ENCODE results near the gene MT1B. TPM values are rescaled to one million over a fixed set of nuclear protein-coding genes. Genes with fewer than 3 reads are reported as not detected.
A peak's percentile ranks its signal among the peaks of the same experiment; 100 is the strongest.

Gene MT1B
- total and polyA plus RNA-seq, 9 of the 15 experiments (the other 6 are each of a cell fraction or from before 2014, with no cell fraction given), result not detected

- TF ChIP-seq GTF3C2 (IDR thresholded peaks at IDR 0.05; ENCODE audit: borderline replicate concordance, extremely low read depth, insufficient read length), result no peak
- TF ChIP-seq CREM (IDR thresholded peaks at IDR 0.05; ENCODE audit: low read depth), result no peak
- TF ChIP-seq PBX2 (CRISPR knock-in tag; IDR thresholded peaks at IDR 0.05; ENCODE audit: low read depth), result no peak
- TF ChIP-seq PBX2 (tag; conservative IDR thresholded peaks at IDR 0.05; ENCODE audit: low read depth), result no peak
- TF ChIP-seq ELF2 (CRISPR knock-in tag; IDR thresholded peaks at IDR 0.05), result no peak
- TF ChIP-seq PREB (CRISPR knock-in tag; IDR thresholded peaks at IDR 0.05), result no peak
- no peak for TF ChIP-seq IRF9 (tag; IDR thresholded peaks at IDR 0.05)
- no peak for TF ChIP-seq ELK1 (CRISPR knock-in tag; IDR thresholded peaks at IDR 0.05)
- peak; percentile 35; the same call in 1 of the 2 replicates for TF ChIP-seq CEBPB (tag; IDR thresholded peaks at IDR 0.05)
These were observed 10.5 kb upstream of the MT1B start (continued) for GRCh38 chr16:56641166-56641565.
